HepG2 (cell line): ENCODE measurements around the gene SHROOM1. TPM values are rescaled to one million over a fixed set of nuclear protein-coding genes. Genes with fewer than 3 reads are reported as not detected.

Experiments used
- ATAC-seq: fragments of 200-7000 bp; cut with Tn5 transposase; 3 replicates; pipeline ENCODE4 v1.9.1; 2020; ENCODE audit warnings: mild to moderate bottlenecking, moderate library complexity
- BruUV-seq: library from RNA; stranded (reverse); fragments of 400-500 nt; replicated peaks from 2 replicates; lab custom pipeline; 2021; lab: Mats Ljungman, UMichigan
- CTCF ChIA-PET: fragments of 300-600 bp; formaldehyde crosslinking; extraction: SDS; loops from one replicate; lab custom pipeline; 2021; ENCODE audit warnings: low total read pairs, inconsistent platforms, low intra/inter-chr PET ratio; lab: Yijun Ruan, JAX
- POLR2A ChIA-PET: fragments of 350-600 bp; sonication (Branson Sonifier 250); formaldehyde crosslinking; loops from one replicate; lab custom pipeline; 2020; ENCODE audit warnings: antibody characterized with exemption, inconsistent platforms; lab: Yijun Ruan, JAX
- DNase-seq: peaks from one replicate; pipeline ENCODE4 v3.0.0-alpha.2; 2015; ENCODE audit warnings: low spot score
- FAIRE-seq: peaks from 3 replicates; lab custom pipeline; 2011; peaks lifted over from hg19 to GRCh38; lab: Jason Lieb, UNC
- H2AFZ ChIP-seq: one replicate; pipeline ENCODE4 v1.6.1; 2011; ENCODE audit warnings: low read length, inconsistent platforms
- H3K27ac ChIP-seq: fragments of 300-600 bp; 3 replicates; pipeline ENCODE4 v1.8.0; 2011; ENCODE audit warnings: mixed run types, mild to moderate bottlenecking, mixed read lengths, low read length, inconsistent platforms; ENCODE audit not compliant: insufficient read depth; ENCODE audit errors: extremely low read length
- H3K27me3 ChIP-seq, 2 experiments: fragments of 200-600 bp in 1 of 2; 2 replicates in 1 of 2; 3 replicates in 1 of 2; pipeline versions ENCODE4 v1.6.0 to v1.8.0; 2011; ENCODE audit warnings: low read length in 2 of 2, mild to moderate bottlenecking in 2 of 2, moderate library complexity in 2 of 2, inconsistent platforms in 1 of 2; ENCODE audit not compliant: insufficient read depth in 2 of 2, control insufficient read depth in 1 of 2
- H3K36me3 ChIP-seq, 2 experiments: fragments of 200-600 bp in 1 of 2; replicated peaks in 1 of 2; 2 replicates in 1 of 2; 3 replicates in 1 of 2; pipeline versions ENCODE4 v1.5.1 to v1.8.0; 2011; ENCODE audit warnings: low read length in 2 of 2, inconsistent platforms in 1 of 2; ENCODE audit not compliant: insufficient read depth in 2 of 2, control insufficient read depth in 1 of 2
- H3K4me1 ChIP-seq: 2 replicates; pipeline ENCODE4 v1.5.1; 2012; ENCODE audit warnings: low read length, inconsistent platforms; ENCODE audit not compliant: insufficient read depth
- H3K4me2 ChIP-seq: 2 replicates; pipeline ENCODE4 v1.6.0; 2011; ENCODE audit warnings: low read depth, low read length, inconsistent platforms
- H3K4me3 ChIP-seq, 3 experiments: fragments of 200-600 bp in 1 of 3; sonication (generic), shearing (Covaris generic) in 1 of 3; replicated peaks in 1 of 3; 2 replicates each; pipeline ENCODE4 v1.5.1; 2011 to 2016; ENCODE audit warnings: low read length in 3 of 3, inconsistent platforms in 2 of 3, low read depth in 2 of 3, mild to moderate bottlenecking in 2 of 3, control low read depth in 1 of 3, mixed read lengths in 1 of 3; ENCODE audit not compliant: insufficient read depth in 1 of 3
- H3K79me2 ChIP-seq: one replicate; pipeline ENCODE4 v1.6.1; 2011; ENCODE audit warnings: low read length, inconsistent platforms; ENCODE audit not compliant: insufficient read depth
- H3K9ac ChIP-seq: 2 replicates; pipeline ENCODE4 v1.6.0; 2011; ENCODE audit warnings: mild to moderate bottlenecking, low read depth, low read length, inconsistent platforms; ENCODE audit not compliant: insufficient read depth
- H3K9me3 ChIP-seq: 2 replicates; pipeline ENCODE4 v1.5.1; 2012; ENCODE audit warnings: mild to moderate bottlenecking, low read length
- H4K20me1 ChIP-seq: 2 replicates; pipeline ENCODE4 v1.6.0; 2011; ENCODE audit warnings: inconsistent platforms, mild to moderate bottlenecking, low read length, moderate library complexity; ENCODE audit not compliant: insufficient read depth
- ATF2 ChIP-seq: sonication (generic); formaldehyde crosslinking; IDR thresholded peaks from 2 replicates; pipeline ENCODE4 v1.4.0; 2020; ENCODE audit warnings: missing genetic modification reagents
- ELF3 ChIP-seq: IDR thresholded peaks from 2 replicates; pipeline ENCODE4 v1.6.1; 2016; ENCODE audit warnings: missing genetic modification reagents, missing compliant biosample characterization
- ERF ChIP-seq: IDR thresholded peaks from 2 replicates; pipeline ENCODE4 v1.6.1; 2018; ENCODE audit warnings: missing biosample characterization, missing genetic modification reagents
- HNF1B ChIP-seq: sonication (generic); formaldehyde crosslinking; IDR thresholded peaks from 2 replicates; pipeline ENCODE4 v1.5.1; 2020; ENCODE audit warnings: mild to moderate bottlenecking, moderate library complexity, missing genetic modification reagents
- IKZF5 ChIP-seq: IDR thresholded peaks from 2 replicates; pipeline ENCODE4 v1.6.1; 2018; ENCODE audit warnings: missing genetic modification reagents, mild to moderate bottlenecking, missing compliant biosample characterization
- PATZ1 ChIP-seq: sonication (generic); formaldehyde crosslinking; IDR thresholded peaks from 2 replicates; pipeline ENCODE4 v1.4.0; 2020; ENCODE audit warnings: missing genetic modification reagents
- POGK ChIP-seq: sonication (generic); formaldehyde crosslinking; conservative IDR thresholded peaks from 2 replicates; pipeline ENCODE4 v1.8.0; 2022; ENCODE audit warnings: mild to moderate bottlenecking, moderate library complexity, missing genetic modification reagents
- TERF1 ChIP-seq: sonication (generic); formaldehyde crosslinking; IDR thresholded peaks from 2 replicates; pipeline ENCODE4 v1.8.0; 2022; ENCODE audit warnings: mild to moderate bottlenecking, missing genetic modification reagents, moderate library complexity
- ZNF350 ChIP-seq: sonication (generic); formaldehyde crosslinking; IDR thresholded peaks from 2 replicates; pipeline ENCODE4 v1.4.0; 2020; ENCODE audit warnings: mild to moderate bottlenecking, low read depth, missing genetic modification reagents, borderline replicate concordance
- WGBS: methylation state at CpG from one replicate; pipeline ENCODE4 v1.1.6; 2017; ENCODE audit warnings: low lambda C conversion rate; 5-methylcytosine and 5-hydroxymethylcytosine counted together
- in situ Hi-C: cut with HindIII; loops from 2 replicates; pipeline ENCODE4 v1.10.0; 2017; ENCODE audit warnings: low pct_unique_long_range_greater_than_20kb; ENCODE audit not compliant: extremely low pct_ligation_motif_present
- intact Hi-C: fragments of 100-400 bp; cut with micrococcal nuclease; formaldehyde crosslinking; loops from one replicate; pipeline ENCODE4 v1.10.0; 2022; ENCODE audit not compliant: unreplicated experiment
- polyA plus RNA-seq, 8 experiments: library from polyadenylated mRNA; depleted of rRNA in 3 of 8; stranded (reverse) in 7 of 8; unstranded in 1 of 8; fragments of >200 nt; fragmentation: Illumina TruSeq in 4 of 8; extraction: Trizol in 4 of 8; gene quantifications; 2 replicates each; pipeline versions ENCODE4 v1.2.1 to v1.2.3, GENCODE V29; 2011 to 2016; ENCODE audit warnings: low read depth in 4 of 8, missing spikeins in 1 of 8, mixed read lengths in 1 of 8; ENCODE audit not compliant: insufficient read depth in 1 of 8
- total RNA-seq, 5 experiments: library from RNA; depleted of rRNA; stranded (reverse); fragments of >200 nt; fragmentation: Illumina TruSeq; extraction: Trizol; gene quantifications; 2 replicates each; pipeline ENCODE4 v1.2.3, GENCODE V29; 2016; ENCODE audit warnings: low read depth in 1 of 5

The SHROOM1 gene
- total and polyA plus RNA-seq, 2 of the 13 experiments (the other 11 are each of a cell fraction or from before 2014, with no cell fraction given) = 18.2 to 25.7 TPM

- TF ChIP-seq POGK (CRISPR knock-in tag) = no peak
- TF ChIP-seq ELF3 (CRISPR knock-in tag) = 0 out of 2 replicates have a peak, but pooled peaks have one; percentile 54
- no peak for TF ChIP-seq ERF (CRISPR knock-in tag)
- TF ChIP-seq ATF2 (CRISPR knock-in tag) = no peak
- no peak for TF ChIP-seq TERF1 (CRISPR knock-in tag)
These were observed 22.0 kb downstream of the SHROOM1 start (continued) for GRCh38 chr5:132808448-132808847.

GRCh38 chr5:132807163-132807838 is 23.1 kb downstream of the SHROOM1 start:
- BruUV-seq = no TSS peak
- Histone ChIP-seq H3K4me3 (peak overlapping the region; percentile 64 to 85 (median 82)), H3K27ac (peak overlapping the region; percentile 100), H3K9me3 (no peaks in the 10 kb centered on the region), H3K36me3 (no peaks in the 10 kb centered on the region), H2AFZ (no peak overlapping the region), H3K4me1 (peaks cover 58% of the 10 kb centered on the region), H3K79me2 (peaks cover 12% of the 10 kb centered on the region), H4K20me1 (no peaks in the 10 kb centered on the region), H3K4me2 (peak overlapping the region; percentile 99), H3K9ac (peak overlapping the region; percentile 99), H3K27me3 (no peaks in the 10 kb centered on the region; a peak in 1 of 5 replicates)
- in situ Hi-C loops = no loop called here
- 9% methylated on average over 12 of the region's 12 CpGs for WGBS
- ChIA-PET POLR2A (interaction anchor here (0.6 to 5.8 kb wide), 25 partner anchors 8 to 244 kb away, joined by 3 to 176 read pairs (median 8); partner anchors contain the start of genes GDF9, HSPA4, IL4 and KIF3A), CTCF (interaction anchor here (0.6 to 2.6 kb wide), 5 partner anchors 13 to 76 kb away, joined by 3 to 54 read pairs (median 4); partner anchors contain the start of gene GDF9)
- intact Hi-C loops = loop anchor here (1.0 to 2.0 kb wide), 5 partner anchors 13 to 70 kb away; partner anchors contain the start of genes GDF9, KIF3A, SEPTIN8 and UQCRQ
- peak; percentile 99 for DNase-seq
- ATAC-seq = peak; percentile 97
- peak; percentile 99 for FAIRE-seq
- TF ChIP-seq HNF1B (CRISPR knock-in tag) (peak; percentile 94), IKZF5 (CRISPR knock-in tag) (peak; percentile 75; the same call in 1 of the 2 replicates), PATZ1 (CRISPR knock-in tag) (0 out of 2 replicates have a peak, but pooled peaks have one; percentile 42), ZNF350 (CRISPR knock-in tag) (peak; percentile 67; the same call in 1 of the 2 replicates)
